ENCODE measurements around the gene CDK19. TPM values are rescaled to one million over a fixed set of nuclear protein-coding genes. Genes with fewer than 3 reads are reported as not detected.

Gene CDK19
- total RNA-seq, 1 donor from 2014 or later, result 41.6 TPM

DNA sequence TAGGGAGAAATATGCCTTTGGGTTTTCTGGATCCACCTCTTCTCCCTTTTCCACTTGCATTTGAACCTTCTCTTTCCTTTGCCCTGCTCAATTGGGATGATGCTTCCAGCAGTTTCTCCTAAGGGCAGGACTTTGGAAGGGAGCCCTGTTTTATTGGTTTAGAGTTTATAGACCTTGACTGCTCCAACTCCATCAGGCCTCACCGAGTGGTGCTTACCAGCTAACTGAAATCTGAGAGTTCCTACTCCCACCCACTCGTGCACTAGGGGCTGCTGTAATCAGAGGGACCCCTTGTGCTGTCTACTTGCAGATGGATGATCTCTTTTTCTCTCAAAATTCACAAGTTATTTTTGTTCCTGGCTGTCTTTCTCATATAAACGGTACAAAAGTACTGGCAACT, 217.5 kb downstream of the CDK19 start:
- TF ChIP-seq, protein P1, sequence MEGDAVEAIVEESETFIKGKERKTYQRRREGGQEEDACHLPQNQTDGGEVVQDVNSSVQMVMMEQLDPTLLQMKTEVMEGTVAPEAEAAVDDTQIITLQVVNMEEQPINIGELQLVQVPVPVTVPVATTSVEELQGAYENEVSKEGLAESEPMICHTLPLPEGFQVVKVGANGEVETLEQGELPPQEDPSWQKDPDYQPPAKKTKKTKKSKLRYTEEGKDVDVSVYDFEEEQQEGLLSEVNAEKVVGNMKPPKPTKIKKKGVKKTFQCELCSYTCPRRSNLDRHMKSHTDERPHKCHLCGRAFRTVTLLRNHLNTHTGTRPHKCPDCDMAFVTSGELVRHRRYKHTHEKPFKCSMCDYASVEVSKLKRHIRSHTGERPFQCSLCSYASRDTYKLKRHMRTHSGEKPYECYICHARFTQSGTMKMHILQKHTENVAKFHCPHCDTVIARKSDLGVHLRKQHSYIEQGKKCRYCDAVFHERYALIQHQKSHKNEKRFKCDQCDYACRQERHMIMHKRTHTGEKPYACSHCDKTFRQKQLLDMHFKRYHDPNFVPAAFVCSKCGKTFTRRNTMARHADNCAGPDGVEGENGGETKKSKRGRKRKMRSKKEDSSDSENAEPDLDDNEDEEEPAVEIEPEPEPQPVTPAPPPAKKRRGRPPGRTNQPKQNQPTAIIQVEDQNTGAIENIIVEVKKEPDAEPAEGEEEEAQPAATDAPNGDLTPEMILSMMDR (IDR thresholded peaks at IDR 0.05; ENCODE audit: unreplicated experiment), result no peak
- Mint-ChIP-seq H3K36me3 (peaks cover 8% of the 10 kb centered on the region), H3K27me3 (ENCODE audit: low read depth) (no peaks in the 10 kb centered on the region), H3K4me1 (peaks cover 8% of the 10 kb centered on the region), H3K27ac (no peak overlapping the region), H3K4me3 (no peak overlapping the region), H3K9me3 (peaks cover 10% of the 10 kb centered on the region)
- no peak for DNase-seq (ENCODE audit: low spot score in 2 of 2, unreplicated experiment in 2 of 2)

GRCh38 chr6:110596354-110596753, 218.9 kb downstream of the CDK19 start:
- Mint-ChIP-seq H3K9me3 (peaks cover 10% of the 10 kb centered on the region), H3K27me3 (ENCODE audit: low read depth) (no peaks in the 10 kb centered on the region), H3K27ac (no peak overlapping the region), H3K36me3 (peaks cover 8% of the 10 kb centered on the region), H3K4me1 (peaks cover 12% of the 10 kb centered on the region), H3K4me3 (no peak overlapping the region)
- TF ChIP-seq, protein P1 (IDR thresholded peaks at IDR 0.05; ENCODE audit: unreplicated experiment), result no peak
- DNase-seq (ENCODE audit: low spot score in 2 of 2, unreplicated experiment in 2 of 2), result no peak

DNA sequence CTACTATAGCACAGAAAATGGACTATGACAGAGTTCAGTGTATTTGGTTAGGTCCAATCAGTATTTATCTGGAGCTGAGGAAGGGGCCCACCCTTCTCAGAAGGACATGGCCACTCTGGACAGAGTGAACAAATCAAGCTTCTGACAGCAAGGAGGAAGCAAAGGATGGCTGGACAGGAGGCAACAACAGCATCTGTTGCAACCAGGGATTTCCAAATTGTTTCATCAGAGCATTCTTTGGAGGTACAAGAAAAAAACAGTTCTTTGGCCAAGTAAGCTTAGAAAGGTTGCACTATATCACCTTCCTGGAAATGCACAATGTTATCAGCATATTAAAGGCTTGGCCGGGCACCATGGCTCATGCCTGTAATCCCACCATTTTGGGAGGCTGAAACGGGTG, 220.2 kb downstream of the CDK19 start:
- TF ChIP-seq, protein P1 (IDR thresholded peaks at IDR 0.05; ENCODE audit: unreplicated experiment), result no peak
- Mint-ChIP-seq H3K4me1 (peaks cover 12% of the 10 kb centered on the region), H3K4me3 (no peak overlapping the region), H3K9me3 (peaks cover 5% of the 10 kb centered on the region), H3K27ac (no peak overlapping the region), H3K27me3 (ENCODE audit: low read depth) (no peaks in the 10 kb centered on the region), H3K36me3 (peaks cover 6% of the 10 kb centered on the region)
- DNase-seq (ENCODE audit: low spot score in 2 of 2, unreplicated experiment in 2 of 2), result no peak

DNA sequence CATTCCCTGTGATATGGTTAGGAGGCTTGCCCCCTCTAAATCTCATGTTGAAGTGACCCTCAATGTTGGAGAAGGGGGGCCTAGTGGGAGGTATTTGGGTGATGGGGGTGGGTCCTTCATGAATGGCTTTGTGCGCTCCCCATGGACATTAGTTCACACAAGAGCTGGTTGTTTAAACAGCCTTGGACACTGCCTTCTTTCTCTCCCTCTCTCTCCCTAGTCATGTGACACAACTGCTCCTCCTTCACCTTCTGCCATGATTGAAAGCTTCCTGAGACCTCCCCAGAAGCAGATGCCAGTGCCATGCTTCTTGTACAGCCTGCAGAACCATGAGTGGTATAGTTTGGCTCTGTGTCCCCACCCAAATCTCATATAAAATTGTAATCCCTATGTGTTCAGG, 221.6 kb downstream of the CDK19 start:
- TF ChIP-seq, protein P1 (IDR thresholded peaks at IDR 0.05; ENCODE audit: unreplicated experiment), result no peak
- no peaks in the 10 kb centered on the region for H3K36me3 Mint-ChIP-seq
- H3K4me1 Mint-ChIP-seq, result peaks cover 12% of the 10 kb centered on the region
- no peak for DNase-seq (ENCODE audit: low spot score in 2 of 2, unreplicated experiment in 2 of 2)
- no peaks in the 10 kb centered on the region for H3K27me3 Mint-ChIP-seq (ENCODE audit: low read depth)
- no peak overlapping the region for H3K27ac Mint-ChIP-seq
- no peak overlapping the region for H3K4me3 Mint-ChIP-seq
- no peaks in the 10 kb centered on the region for H3K9me3 Mint-ChIP-seq

DNA sequence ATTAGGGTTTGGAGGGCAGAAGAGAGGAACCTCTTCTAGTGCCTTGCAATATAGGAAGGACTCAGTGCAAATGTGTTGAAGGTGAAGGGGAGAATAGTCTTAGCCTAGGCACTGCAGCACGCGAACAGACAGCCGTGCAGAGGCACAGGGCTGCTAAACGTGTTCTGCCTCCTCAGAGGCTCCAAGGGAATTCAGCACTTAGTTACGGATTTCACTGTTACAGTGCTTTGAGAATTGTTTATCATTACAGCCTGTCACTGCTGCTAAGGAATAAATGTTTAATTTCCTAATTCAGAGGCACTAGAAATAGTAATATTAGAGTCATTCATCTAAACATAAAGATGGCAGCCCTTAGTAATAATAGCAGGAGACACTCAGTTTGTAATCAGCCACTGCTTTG, 222.5 kb downstream of the CDK19 start:
- TF ChIP-seq, protein P1 (IDR thresholded peaks at IDR 0.05; ENCODE audit: unreplicated experiment), result no peak
- Mint-ChIP-seq H3K27ac (no peak overlapping the region), H3K4me3 (no peak overlapping the region), H3K9me3 (no peaks in the 10 kb centered on the region), H3K27me3 (ENCODE audit: low read depth) (no peaks in the 10 kb centered on the region), H3K4me1 (peaks cover 12% of the 10 kb centered on the region), H3K36me3 (no peaks in the 10 kb centered on the region)
- no peak for DNase-seq (ENCODE audit: low spot score in 2 of 2, unreplicated experiment in 2 of 2)

- no peaks in the 10 kb centered on the region for H3K27me3 Mint-ChIP-seq (ENCODE audit: low read depth)
- TF ChIP-seq, protein P1 (IDR thresholded peaks at IDR 0.05; ENCODE audit: unreplicated experiment), result no peak
- no peaks in the 10 kb centered on the region for H3K9me3 Mint-ChIP-seq
- no peak overlapping the region for H3K27ac Mint-ChIP-seq
- DNase-seq (ENCODE audit: low spot score in 2 of 2, unreplicated experiment in 2 of 2), result no peak
- H3K36me3 Mint-ChIP-seq, result no peaks in the 10 kb centered on the region
- no peak overlapping the region for H3K4me3 Mint-ChIP-seq
- H3K4me1 Mint-ChIP-seq, result peaks cover 6% of the 10 kb centered on the region
Observed at GRCh38 chr6:110590821-110591351, 224.4 kb downstream of the CDK19 start.

Measured in mesothelial cell of epicardium (in vitro differentiated cells).